Daoy (cell line): Measurements from ENCODE around the gene GNG13. TPM values are rescaled to one million over a fixed set of nuclear protein-coding genes. Genes with fewer than 3 reads are reported as not detected.
A peak's percentile ranks its signal among the peaks of the same experiment; 100 is the strongest.
"Not testable (repeated sequence)": the region's sequence is repeated elsewhere in the genome, so short reads cannot be mapped to it uniquely, and the experiment has no call there.

Source experiments
- DNase-seq: peaks from one replicate; pipeline ENCODE4 v3.0.0-alpha.2; 2015; ENCODE audit warnings: low read depth
- total RNA-seq: library from RNA; depleted of rRNA; stranded (reverse); fragments of >200 nt; shearing (Covaris generic); gene quantifications from 2 replicates; pipeline ENCODE4 v1.2.3, GENCODE V29; 2014

Gene GNG13
- total RNA-seq, 1 experiment from 2014 or later: not detected

- no peak for DNase-seq
Measured at GRCh38 chr16:778447-778846, 22.1 kb downstream of the GNG13 start.

DNA sequence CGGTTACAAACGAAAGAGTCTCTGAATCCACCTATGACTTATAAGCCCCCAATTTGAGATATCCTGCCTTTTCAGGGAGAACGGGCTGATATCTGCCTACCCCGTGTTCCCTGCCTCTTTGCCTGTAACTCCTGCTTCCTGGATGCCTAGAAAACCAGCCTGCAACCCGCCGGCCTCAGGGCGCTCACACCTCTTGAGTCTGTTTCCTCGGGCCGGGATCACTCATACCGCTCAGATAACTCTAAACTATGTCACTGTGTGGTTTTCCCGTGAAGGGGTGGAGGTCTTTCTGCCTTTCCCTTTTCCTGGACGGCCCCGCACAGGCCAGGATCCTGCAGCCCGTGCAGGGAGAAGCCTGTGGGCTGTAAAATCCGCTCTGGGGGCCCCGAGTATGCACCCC, 22.7 kb downstream of the GNG13 start:
- peak; percentile 65 for DNase-seq

- DNase-seq: no peak
Measured at GRCh38 chr16:776824-777223, 23.7 kb downstream of the GNG13 start.

DNA sequence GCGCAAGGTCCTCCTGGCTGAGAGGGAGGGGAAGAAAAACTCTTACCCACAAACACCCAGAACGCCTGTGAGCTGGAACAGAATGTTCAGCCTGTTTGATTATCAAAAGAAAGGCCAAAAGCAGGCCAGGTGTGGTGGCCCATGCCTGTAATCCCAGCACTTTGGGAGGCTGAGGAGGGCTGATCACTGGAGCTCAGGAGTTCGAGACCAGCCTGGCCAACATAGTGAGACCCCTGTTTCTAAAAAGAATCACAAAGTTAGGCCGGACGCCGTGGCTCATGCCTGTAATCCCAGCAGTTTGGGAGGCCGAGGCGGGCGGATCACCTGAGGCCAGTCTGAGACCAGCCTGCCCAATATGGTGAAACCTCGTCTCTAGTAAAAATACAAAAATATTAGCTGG, 24.2 kb downstream of the GNG13 start:
- DNase-seq: not testable (repeated sequence)

DNA sequence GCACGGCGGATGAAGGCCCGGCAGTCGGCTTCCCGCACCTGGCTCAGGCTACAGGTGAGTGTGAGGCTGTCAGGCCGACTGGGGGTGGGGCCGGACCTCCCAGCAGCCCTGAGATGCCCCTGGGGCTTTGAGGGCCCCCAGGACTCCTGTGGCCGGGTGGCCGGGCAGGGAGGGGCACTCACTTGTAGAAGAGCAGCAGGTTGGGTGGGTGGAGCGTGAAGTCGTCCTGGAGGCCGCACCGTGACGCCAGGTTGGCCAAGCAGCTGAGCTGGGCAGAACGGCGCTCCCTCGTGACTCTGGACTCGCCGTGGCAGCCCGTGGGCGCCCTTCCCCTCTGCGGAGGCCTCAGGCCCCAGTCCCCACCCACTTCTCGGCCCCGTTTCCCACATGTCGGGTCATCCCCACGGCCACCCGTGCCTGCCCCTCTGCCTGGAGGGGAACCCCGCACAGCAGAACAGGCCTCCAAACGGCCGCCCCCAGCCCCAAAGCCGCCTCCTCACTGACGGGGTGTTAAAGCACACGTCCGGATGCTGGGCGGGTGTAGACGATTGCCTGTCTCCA, 25.2 kb downstream of the GNG13 start:
- no peak for DNase-seq

DNA sequence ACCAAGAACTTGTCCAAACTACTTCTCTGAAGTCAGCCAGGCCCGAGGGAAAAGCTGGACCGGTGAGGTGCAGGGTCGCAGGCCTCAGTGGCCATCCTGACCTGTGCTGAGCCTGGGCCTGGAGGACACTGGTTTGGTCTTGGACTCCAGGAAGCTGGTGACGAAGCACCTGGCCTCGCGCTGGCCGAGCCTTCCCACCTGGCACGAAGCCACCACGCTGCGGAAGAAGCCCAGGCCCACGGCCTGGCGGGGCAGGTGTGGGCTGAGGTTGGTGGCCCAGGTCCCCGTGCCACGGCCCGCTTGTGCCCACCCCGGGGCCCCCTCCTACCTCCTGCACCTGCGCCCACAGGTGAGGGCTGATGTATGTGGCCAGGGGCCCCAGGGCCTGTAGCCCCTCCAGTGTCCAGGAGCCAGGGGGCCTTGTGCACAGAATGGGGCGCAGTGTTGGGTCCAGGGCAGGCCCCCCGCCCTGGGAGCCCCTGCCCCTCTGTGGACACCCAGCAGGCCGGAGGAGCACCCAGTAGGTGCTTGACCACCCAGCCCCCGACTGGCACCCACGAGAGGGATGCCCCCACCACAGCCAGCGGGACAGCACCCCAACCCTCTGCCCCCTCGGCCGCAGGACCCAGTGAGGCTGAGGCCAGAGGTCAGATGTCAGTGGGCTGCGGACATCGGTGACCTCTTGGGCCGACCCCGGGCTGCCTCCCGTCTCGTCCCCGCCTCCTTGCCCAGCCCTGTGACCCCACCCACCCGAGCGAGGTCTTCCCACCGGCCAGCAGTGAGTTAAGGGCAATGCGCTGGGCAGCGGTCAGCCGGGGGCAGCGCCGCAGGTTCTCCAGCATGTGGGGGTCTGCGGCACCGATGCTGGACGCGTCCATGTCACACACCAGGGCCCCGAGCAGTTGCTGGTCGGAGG, 26.2 kb downstream of the GNG13 start:
- DNase-seq: no peak

- DNase-seq: no peak
Measured at GRCh38 chr16:772959-773358, 27.6 kb downstream of the GNG13 start.

- DNase-seq: no peak
Measured at GRCh38 chr16:770411-770810, 30.1 kb downstream of the GNG13 start.

GRCh38 chr16:769934-770333, 30.6 kb downstream of the GNG13 start:
- no peak for DNase-seq

DNA sequence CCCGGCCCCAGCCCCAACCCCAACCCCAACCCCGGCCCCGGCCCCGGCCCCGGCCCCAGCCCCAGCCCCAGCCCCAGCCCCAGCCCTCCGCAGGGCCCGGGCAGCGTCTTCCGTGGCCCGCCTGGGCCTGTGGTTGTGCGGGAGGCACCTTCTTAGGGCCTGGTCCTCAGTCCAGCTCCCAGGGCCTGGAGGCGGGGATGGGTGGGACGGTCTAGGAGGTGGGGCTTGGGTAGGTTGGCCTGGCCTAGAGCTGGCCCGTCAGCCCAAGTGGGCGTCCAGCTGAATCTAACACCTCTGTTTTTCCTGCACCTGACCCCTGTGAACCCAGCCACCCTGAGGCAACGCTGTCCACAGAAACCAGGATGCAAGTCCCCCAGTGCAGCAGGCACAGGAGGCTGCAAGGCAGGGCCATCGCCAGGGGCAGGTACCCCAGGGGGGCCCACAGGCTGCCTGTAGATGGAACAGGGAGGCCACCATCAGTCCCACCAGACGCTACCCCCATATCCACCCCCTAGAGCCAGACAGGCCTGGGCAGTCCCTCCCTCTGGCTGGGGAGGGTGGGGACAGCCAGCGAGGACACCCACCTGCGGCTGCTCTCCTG, 31.2 kb downstream of the GNG13 start:
- DNase-seq: no peak

DNA sequence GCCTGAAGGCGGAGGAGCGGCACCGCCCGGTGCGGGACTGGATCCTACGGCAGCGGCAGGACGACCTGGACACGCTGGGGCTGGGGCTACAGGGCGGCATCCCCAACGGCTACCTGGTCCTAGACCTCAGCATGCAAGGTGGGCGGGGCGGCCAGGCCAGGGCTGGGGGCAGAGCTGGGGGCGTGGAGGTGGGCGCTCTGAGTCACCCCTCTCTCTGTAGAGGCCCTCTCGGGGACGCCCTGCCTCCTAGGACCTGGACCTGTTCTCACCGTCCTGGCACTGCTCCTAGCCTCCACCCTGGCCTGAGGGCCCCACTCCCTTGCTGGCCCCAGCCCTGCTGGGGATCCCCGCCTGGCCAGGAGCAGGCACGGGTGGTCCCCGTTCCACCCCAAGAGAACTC, 32.1 kb downstream of the GNG13 start:
- DNase-seq: no peak

DNA sequence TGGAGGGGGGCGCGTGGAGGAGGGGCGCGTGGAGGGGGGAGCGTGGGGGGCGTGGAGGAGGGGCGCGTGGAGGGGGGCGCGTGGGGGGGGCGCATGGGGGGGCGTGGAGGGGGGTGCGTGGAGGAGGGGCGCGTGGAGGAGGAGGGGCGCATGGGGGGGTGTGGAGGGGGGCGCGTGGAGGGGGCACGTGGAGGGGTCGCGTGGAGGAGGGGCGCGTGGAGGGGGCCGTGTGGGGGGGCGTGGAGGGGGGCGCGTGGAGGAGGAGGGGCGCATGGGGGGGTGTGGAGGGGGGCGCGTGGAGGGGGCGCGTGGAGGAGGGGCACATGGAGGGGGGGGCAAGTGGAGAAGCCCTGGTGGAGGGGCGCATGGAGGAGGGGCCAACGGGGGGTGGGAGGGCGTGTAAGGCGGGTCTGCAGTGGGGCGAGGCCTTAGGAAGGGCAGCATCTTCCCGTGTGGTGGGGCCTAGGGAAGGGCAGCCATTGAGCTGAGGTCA, 32.7 kb downstream of the GNG13 start:
- DNase-seq: no peak

DNA sequence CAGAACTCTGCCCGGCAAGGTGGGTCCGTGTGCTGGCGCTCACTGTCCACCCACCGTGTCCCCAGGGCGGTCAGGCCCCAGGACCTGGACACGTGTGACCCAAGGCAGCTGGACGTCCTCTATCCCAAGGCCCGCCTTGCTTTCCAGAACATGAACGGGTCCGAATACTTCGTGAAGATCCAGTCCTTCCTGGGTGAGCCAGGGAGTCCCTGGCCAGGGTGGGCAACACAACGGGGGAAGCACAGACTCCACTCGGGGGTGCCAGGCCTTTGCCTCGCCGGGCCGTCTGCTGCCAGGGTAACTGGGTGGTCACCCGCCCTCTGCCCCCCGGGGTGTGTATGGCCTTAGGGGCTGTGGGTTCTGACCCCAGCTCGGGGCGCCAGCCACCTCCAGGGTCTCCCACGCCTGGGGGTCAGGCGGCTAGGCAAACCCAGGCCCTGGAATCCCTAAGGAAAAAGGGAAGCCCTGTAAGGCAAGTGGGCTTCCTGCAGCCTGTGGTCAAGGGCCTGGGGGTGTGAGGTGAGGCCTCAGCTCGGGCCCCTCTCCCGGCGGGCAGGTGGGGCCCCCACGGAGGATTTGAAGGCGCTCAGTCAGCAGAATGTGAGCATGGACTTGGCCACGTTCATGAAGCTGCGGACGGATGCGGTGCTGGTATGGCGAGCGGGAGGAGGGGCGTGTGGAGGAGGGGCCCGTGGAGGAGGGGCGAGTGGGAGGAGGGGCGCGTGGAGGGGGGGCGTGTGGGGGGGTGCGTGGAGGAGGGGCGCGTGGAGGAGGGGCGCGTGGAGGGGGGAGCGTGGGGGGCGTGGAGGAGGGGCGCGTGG, 33.5 kb downstream of the GNG13 start:
- DNase-seq: no peak

DNA sequence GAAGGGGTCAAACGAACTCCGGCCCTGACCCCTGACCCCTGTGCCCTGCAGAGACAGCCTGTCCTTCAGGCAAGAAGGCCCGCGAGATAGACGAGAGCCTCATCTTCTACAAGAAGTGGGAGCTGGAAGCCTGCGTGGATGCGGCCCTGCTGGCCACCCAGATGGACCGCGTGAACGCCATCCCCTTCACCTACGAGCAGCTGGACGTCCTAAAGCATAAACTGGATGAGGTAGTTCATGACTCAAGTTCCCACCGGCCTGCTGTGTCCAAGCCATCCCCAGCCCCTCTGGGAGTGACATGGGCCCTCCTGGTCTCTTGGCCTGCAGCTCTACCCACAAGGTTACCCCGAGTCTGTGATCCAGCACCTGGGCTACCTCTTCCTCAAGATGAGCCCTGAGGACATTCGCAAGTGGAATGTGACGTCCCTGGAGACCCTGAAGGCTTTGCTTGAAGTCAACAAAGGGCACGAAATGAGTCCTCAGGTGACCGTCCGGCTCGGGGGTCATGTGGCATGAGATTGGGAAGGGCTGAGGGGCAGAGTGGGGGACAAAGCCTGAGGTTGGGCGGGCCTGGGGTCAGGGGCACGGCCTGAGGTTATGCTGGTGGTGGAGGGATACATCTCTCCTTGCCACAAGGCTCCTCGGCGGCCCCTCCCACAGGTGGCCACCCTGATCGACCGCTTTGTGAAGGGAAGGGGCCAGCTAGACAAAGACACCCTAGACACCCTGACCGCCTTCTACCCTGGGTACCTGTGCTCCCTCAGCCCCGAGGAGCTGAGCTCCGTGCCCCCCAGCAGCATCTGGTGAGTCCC, 34.3 kb downstream of the GNG13 start:
- DNase-seq: no peak

DNA sequence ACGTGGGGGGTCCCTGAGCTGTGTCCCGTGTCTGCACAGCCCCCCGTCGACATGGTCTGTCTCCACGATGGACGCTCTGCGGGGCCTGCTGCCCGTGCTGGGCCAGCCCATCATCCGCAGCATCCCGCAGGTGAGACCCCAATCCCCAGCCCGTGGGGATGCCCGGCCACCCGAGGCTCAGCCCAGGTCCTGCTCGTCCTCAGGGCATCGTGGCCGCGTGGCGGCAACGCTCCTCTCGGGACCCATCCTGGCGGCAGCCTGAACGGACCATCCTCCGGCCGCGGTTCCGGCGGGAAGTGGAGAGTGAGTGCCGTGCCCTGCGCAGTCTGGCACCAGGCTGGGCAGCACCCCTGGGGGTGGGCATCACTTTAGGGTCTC, 35.1 kb downstream of the GNG13 start:
- DNase-seq: no peak

DNA sequence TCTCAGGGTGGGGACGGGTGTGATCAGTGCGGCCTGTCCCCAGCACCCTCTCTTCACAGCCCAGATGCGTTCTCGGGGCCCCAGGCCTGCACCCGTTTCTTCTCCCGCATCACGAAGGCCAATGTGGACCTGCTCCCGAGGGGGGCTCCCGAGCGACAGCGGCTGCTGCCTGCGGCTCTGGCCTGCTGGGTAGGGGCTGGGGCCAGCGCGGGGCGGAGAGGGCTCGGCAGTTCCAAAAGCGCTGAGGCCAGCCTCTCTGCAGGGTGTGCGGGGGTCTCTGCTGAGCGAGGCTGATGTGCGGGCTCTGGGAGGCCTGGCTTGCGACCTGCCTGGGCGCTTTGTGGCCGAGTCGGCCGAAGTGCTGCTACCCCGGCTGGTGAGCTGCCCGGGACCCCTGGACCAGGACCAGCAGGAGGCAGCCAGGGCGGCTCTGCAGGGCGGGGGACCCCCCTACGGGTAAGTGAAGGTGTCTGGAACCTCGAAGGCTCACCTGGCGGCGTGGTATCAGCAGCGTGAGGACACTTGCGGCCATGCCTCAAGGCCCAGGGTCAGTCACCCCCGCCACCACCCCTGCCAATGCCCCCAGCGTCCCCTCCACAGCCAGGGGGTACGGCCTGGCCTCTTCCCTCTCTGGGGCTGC, 35.6 kb downstream of the GNG13 start:
- DNase-seq: no peak

DNA sequence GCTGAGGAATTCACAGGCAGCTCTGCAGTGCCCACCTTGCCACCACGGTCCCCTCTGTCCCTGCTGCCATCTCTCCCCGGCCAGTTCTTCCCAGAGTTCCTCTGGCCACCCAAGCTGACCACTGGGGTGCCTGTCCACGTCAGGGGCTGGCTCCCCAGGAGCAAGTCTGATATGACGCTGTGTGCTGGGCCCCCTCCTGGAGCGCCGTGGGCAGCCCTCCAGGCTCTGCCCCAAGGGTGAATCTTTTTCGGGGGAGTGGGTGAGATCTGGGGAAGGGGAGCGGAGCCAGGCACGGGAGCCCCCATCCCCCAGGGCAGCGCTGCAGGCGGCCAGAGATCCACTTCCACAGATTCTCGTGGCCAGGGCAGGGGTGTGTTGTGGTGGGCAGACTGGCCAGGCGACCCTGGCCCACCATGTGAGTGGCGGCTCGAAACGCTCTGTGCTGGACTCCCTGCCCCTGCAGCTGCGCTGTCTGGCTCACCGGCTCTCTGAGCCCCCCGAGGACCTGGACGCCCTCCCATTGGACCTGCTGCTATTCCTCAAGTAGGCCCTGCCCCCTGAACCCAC, 36.3 kb downstream of the GNG13 start:
- no peak for DNase-seq

GRCh38 chr16:763369-764183, 37.0 kb downstream of the GNG13 start:
- DNase-seq: no peak

GRCh38 chr16:762595-763268, 37.8 kb downstream of the GNG13 start:
- no peak for DNase-seq
